HCT116 (cell line): ENCODE measurements around the gene VWA1.

Source experiments
- CTCF ChIP-seq, 3 experiments: fragments of 200-600 bp in 1 of 3; sonication (generic) in 1 of 3; IDR thresholded peaks in 2 of 3; conservative IDR thresholded peaks in 1 of 3; 2 replicates each; pipeline ENCODE4 v1.5.1; 2012 to 2017; ENCODE audit warnings: low read depth in 2 of 3, low read length in 2 of 3, antibody characterized with exemption in 1 of 3, borderline replicate concordance in 1 of 3, control low read depth in 1 of 3, mild to moderate bottlenecking in 1 of 3, mixed read lengths in 1 of 3, mixed run types in 1 of 3, moderate library complexity in 1 of 3; ENCODE audit not compliant: insufficient read depth in 1 of 3
- EZH2 ChIP-seq: fragments of 200-600 bp; sonication (generic); IDR thresholded peaks from 2 replicates; pipeline ENCODE4 v1.6.1; 2017; ENCODE audit warnings: antibody characterized with exemption, mixed run types
- EZH2phosphoT487 ChIP-seq: fragments of 200-600 bp; IDR thresholded peaks from 2 replicates; pipeline ENCODE4 v1.6.1; 2018; ENCODE audit warnings: antibody characterized with exemption, borderline replicate concordance
- MAX ChIP-seq: IDR thresholded peaks from 2 replicates; pipeline ENCODE4 v1.6.1; 2012
- POLR2A ChIP-seq: IDR thresholded peaks from 2 replicates; pipeline ENCODE4 v1.7.0; 2011; ENCODE audit warnings: borderline replicate concordance; ENCODE audit not compliant: insufficient read depth, insufficient read length; ENCODE audit errors: extremely low read depth
- POLR2AphosphoS5 ChIP-seq: IDR thresholded peaks from 2 replicates; pipeline ENCODE4 v1.6.1; 2011; ENCODE audit warnings: mild to moderate bottlenecking, low read depth, low read length, moderate library complexity
- RAD21 ChIP-seq: IDR thresholded peaks from 2 replicates; pipeline ENCODE4 v1.6.1; 2012; ENCODE audit warnings: low read depth, mild to moderate bottlenecking
- REST ChIP-seq: IDR thresholded peaks from 2 replicates; pipeline ENCODE4 v1.6.1; 2012; ENCODE audit warnings: low read depth
- YY1 ChIP-seq: IDR thresholded peaks from 2 replicates; pipeline ENCODE4 v1.6.1; 2011; ENCODE audit warnings: low read length, low read depth, moderate library complexity, mild to moderate bottlenecking; ENCODE audit not compliant: insufficient replicate concordance; ENCODE audit errors: extremely low read depth

GRCh38 chr1:1399187-1399871, 36.2 kb upstream of the VWA1 start, which contains the start of gene CCNL2:
- TF ChIP-seq CTCF (IDR thresholded peaks at IDR 0.05 in 2 of 3, conservative IDR thresholded peaks at IDR 0.05 in 1 of 3; ENCODE audit: borderline replicate concordance in 1 of 3, insufficient read depth in 1 of 3, low read depth in 2 of 3, low read length in 2 of 3) (peak in 2 of 3 experiments; percentile 51 to 64; a peak in 4 of 6 replicates), EZH2 (no peak), MAX (no peak), EZH2phosphoT487 (no peak), REST (no peak), POLR2AphosphoS5 (peak; percentile 84), POLR2A (peak; percentile 64), YY1 (peak; percentile 91), RAD21 (no peak)
